PC-9 (cell line): ENCODE results near the gene GRAP2. TPM values are rescaled to one million over a fixed set of nuclear protein-coding genes. Genes with fewer than 3 reads are reported as not detected.

Experiments
- BruUV-seq: library from RNA; stranded (reverse); fragments of 400-500 nt; replicated peaks from 2 replicates; lab custom pipeline; 2021; lab: Mats Ljungman, UMichigan
- CTCF ChIA-PET: fragments of 300-600 bp; sonication (Branson Sonifier 250); formaldehyde crosslinking; loops from one replicate; lab custom pipeline; 2022; ENCODE audit warnings: antibody characterized with exemption; lab: Charles Lee
- POLR2A ChIA-PET: fragments of 300-600 bp; sonication (Branson Sonifier 250); formaldehyde crosslinking; loops from one replicate; lab custom pipeline; 2022; ENCODE audit warnings: antibody characterized with exemption; ENCODE audit not compliant: unreplicated experiment; lab: Charles Lee
- DNase-seq, 2 experiments: peaks; one replicate each; pipeline versions ENCODE4 v3.0.0 to v3.0.0-alpha.2; 2015 to 2022; ENCODE audit warnings: mixed read lengths in 1 of 2
- H2AFZ ChIP-seq: fragments of 200-600 bp; sonication (generic); 2 replicates; pipeline ENCODE4 v1.8.1; 2017; ENCODE audit warnings: antibody characterized with exemption
- H3F3A ChIP-seq: fragments of 200-600 bp; sonication (generic); 2 replicates; pipeline ENCODE4 v1.8.1; 2017; ENCODE audit warnings: antibody characterized with exemption, mild to moderate bottlenecking, low read depth; ENCODE audit not compliant: insufficient read depth
- H3K27ac ChIP-seq: fragments of 200-600 bp; sonication (generic); 2 replicates; pipeline ENCODE4 v1.6.1; 2016; ENCODE audit warnings: mixed run types
- H3K27me3 ChIP-seq: fragments of 200-600 bp; sonication (generic); 2 replicates; pipeline ENCODE4 v1.6.1; 2016; ENCODE audit warnings: low read depth, mixed run types; ENCODE audit not compliant: insufficient read depth
- H3K36me3 ChIP-seq: fragments of 200-600 bp; sonication (generic); 2 replicates; pipeline ENCODE4 v1.6.1; 2016; ENCODE audit warnings: low read depth, mixed run types
- H3K4me1 ChIP-seq: fragments of 200-600 bp; sonication (generic); replicated peaks from 2 replicates; pipeline ENCODE4 v1.6.1; 2016; ENCODE audit warnings: mixed run types; ENCODE audit not compliant: insufficient read depth
- H3K4me2 ChIP-seq: fragments of 200-600 bp; sonication (generic); 2 replicates; pipeline ENCODE4 v1.6.1; 2017; ENCODE audit warnings: mixed run types
- H3K4me3 ChIP-seq: fragments of 200-600 bp; sonication (generic); 2 replicates; pipeline ENCODE4 v1.6.1; 2016; ENCODE audit warnings: mixed run types
- H3K79me2 ChIP-seq: fragments of 200-600 bp; sonication (generic); 2 replicates; pipeline ENCODE4 v1.6.1; 2017; ENCODE audit warnings: low read depth, mixed run types
- H3K9me2 ChIP-seq: fragments of 200-600 bp; sonication (generic); 2 replicates; pipeline ENCODE4 v1.8.1; 2017; ENCODE audit warnings: mild to moderate bottlenecking; ENCODE audit not compliant: insufficient read depth
- H3K9me3 ChIP-seq: fragments of 200-600 bp; sonication (generic); 2 replicates; pipeline ENCODE4 v1.8.1; 2016; ENCODE audit warnings: low read depth; ENCODE audit not compliant: insufficient read depth
- H4K20me1 ChIP-seq: fragments of 200-600 bp; sonication (generic); 2 replicates; pipeline ENCODE4 v1.8.1; 2017; ENCODE audit not compliant: insufficient read depth
- CTCF ChIP-seq: fragments of 200-600 bp; sonication (generic); conservative IDR thresholded peaks from 2 replicates; pipeline ENCODE4 v1.6.1; 2017; ENCODE audit warnings: mixed run types, antibody characterized with exemption, mild to moderate bottlenecking, moderate library complexity
- EZH2 ChIP-seq: fragments of 200-600 bp; sonication (generic); IDR thresholded peaks from 2 replicates; pipeline ENCODE4 v1.8.0; 2017; ENCODE audit warnings: antibody characterized with exemption, low read depth
- intact Hi-C: fragments of 100-400 bp; cut with micrococcal nuclease; formaldehyde crosslinking; loops from one replicate; pipeline ENCODE4 v1.10.0; 2022; ENCODE audit not compliant: unreplicated experiment
- total RNA-seq: library from RNA; stranded (reverse); gene quantifications from 2 replicates; pipeline ENCODE4 v1.2.3, GENCODE V29; 2021

GRAP2 gene
- total RNA-seq, 1 experiment from 2014 or later = not detected

GRCh38 chr22:40006641-40007040, 105.8 kb downstream of the GRAP2 start:
- Histone ChIP-seq H3K4me2 (no peak overlapping the region), H2AFZ (no peak overlapping the region), H3K9me3 (no peaks in the 10 kb centered on the region), H3F3A (no peaks in the 10 kb centered on the region), H3K4me3 (no peak overlapping the region), H4K20me1 (no peaks in the 10 kb centered on the region; the same call in 1 of the 2 replicates), H3K27ac (no peak overlapping the region), H3K4me1 (peaks cover 11% of the 10 kb centered on the region), H3K27me3 (no peaks in the 10 kb centered on the region), H3K36me3 (no peaks in the 10 kb centered on the region), H3K79me2 (no peaks in the 10 kb centered on the region), H3K9me2 (no peaks in the 10 kb centered on the region)
- no TSS peak for BruUV-seq
- CTCF ChIA-PET = no interaction called here
- POLR2A ChIA-PET = no interaction called here
- intact Hi-C loops = no loop called here
- DNase-seq = no peak
- TF ChIP-seq CTCF (no peak), EZH2 (no peak)

GRCh38 chr22:40007853-40008710, 107.2 kb downstream of the GRAP2 start:
- Histone ChIP-seq H3K4me3 (no peak overlapping the region), H3K9me3 (no peaks in the 10 kb centered on the region), H3K4me2 (no peak overlapping the region), H3K27ac (no peak overlapping the region), H3K9me2 (no peaks in the 10 kb centered on the region), H3K4me1 (no peaks in the 10 kb centered on the region), H2AFZ (no peak overlapping the region), H3K27me3 (no peaks in the 10 kb centered on the region), H3F3A (no peaks in the 10 kb centered on the region), H3K79me2 (no peaks in the 10 kb centered on the region), H4K20me1 (no peaks in the 10 kb centered on the region; the same call in 1 of the 2 replicates), H3K36me3 (no peaks in the 10 kb centered on the region)
- CTCF ChIA-PET = interaction anchor here (0.6 kb wide), 1 partner anchor 44 kb away, joined by 4 read pairs; no protein-coding TSS in a partner anchor
- POLR2A ChIA-PET = no interaction called here
- DNase-seq = no peak
- intact Hi-C loops = no loop called here
- no peak for TF ChIP-seq CTCF
- no peak for TF ChIP-seq EZH2
- BruUV-seq = no TSS peak

GRCh38 chr22:40008726-40009291, 107.9 kb downstream of the GRAP2 start:
- no peak for TF ChIP-seq EZH2
- TF ChIP-seq CTCF = no peak
- Histone ChIP-seq H3K9me3 (no peaks in the 10 kb centered on the region), H4K20me1 (no peaks in the 10 kb centered on the region; the same call in 1 of the 2 replicates), H3K27ac (no peak overlapping the region), H3K79me2 (no peaks in the 10 kb centered on the region), H3K9me2 (no peaks in the 10 kb centered on the region), H3K4me3 (no peak overlapping the region), H3K36me3 (no peaks in the 10 kb centered on the region), H3K4me2 (no peak overlapping the region), H3K27me3 (no peaks in the 10 kb centered on the region), H3K4me1 (no peaks in the 10 kb centered on the region), H3F3A (no peaks in the 10 kb centered on the region), H2AFZ (no peak overlapping the region)
- intact Hi-C loops = no loop called here
- BruUV-seq = no TSS peak
- peak in 1 of 2 experiments; percentile 29 for DNase-seq
- CTCF ChIA-PET = interaction anchor here (0.6 to 1.2 kb wide), 3 partner anchors 16 to 1146 kb away, joined by 3 to 4 read pairs (median 3); no protein-coding TSS in a partner anchor
- POLR2A ChIA-PET = interaction anchor here (0.7 kb wide), 1 partner anchor 402 kb away, joined by 5 read pairs; no protein-coding TSS in a partner anchor
